Naive thymus-derived CD8-positive, alpha-beta T cell (primary cell): ENCODE measurements around the gene STK11IP. TPM values are rescaled to one million over a fixed set of nuclear protein-coding genes. Genes with fewer than 3 reads are reported as not detected.
A peak's percentile ranks its signal among the peaks of the same experiment; 100 is the strongest.

ENCODE experiments used
- ATAC-seq, 2 donors: fragments of 150-1000 bp; cut with Tn5 transposase in 1 of 2; sonication (Bioruptor Pico), chemical (Tn5 transposase) in 1 of 2; 1 replicate in 1 of 2; 2 replicates in 1 of 2; pipeline ENCODE4 v1.10.0; 2021; ENCODE audit warnings: mild to moderate bottlenecking in 2 of 2, moderate library complexity in 2 of 2
- POLR2A ChIA-PET: fragments of 350-600 bp; sonication (Branson Sonifier 250); formaldehyde crosslinking; loops from one replicate; lab custom pipeline; 2021; ENCODE audit warnings: antibody characterized with exemption; lab: Charles Lee
- DNase-seq, 10 donors: peaks; one replicate each; pipeline versions ENCODE4 v3.0.0 to v3.0.0-alpha.2; 2020 to 2022
- H3K27ac Mint-ChIP-seq, 10 donors: one replicate each; pipeline ENCODE4 v1.8.0; 2020 to 2022; ENCODE audit warnings: mild to moderate bottlenecking in 10 of 10, mixed read lengths in 10 of 10, moderate library complexity in 4 of 10, inconsistent platforms in 1 of 10
- H3K27me3 Mint-ChIP-seq, 5 donors: one replicate each; pipeline ENCODE4 v1.8.0; 2021 to 2022; ENCODE audit warnings: mixed read lengths in 5 of 5
- H3K36me3 Mint-ChIP-seq, 3 donors: one replicate each; pipeline ENCODE4 v1.8.0; 2020 to 2022; ENCODE audit warnings: mixed read lengths in 3 of 3, mild to moderate bottlenecking in 2 of 3, inconsistent platforms in 1 of 3
- H3K4me1 Mint-ChIP-seq, 4 donors: one replicate each; pipeline ENCODE4 v1.8.0; 2021 to 2022; ENCODE audit warnings: mixed read lengths in 4 of 4
- H3K4me3 Mint-ChIP-seq, 10 donors: one replicate each; pipeline ENCODE4 v1.8.0; 2020 to 2022; ENCODE audit warnings: mild to moderate bottlenecking in 10 of 10, mixed read lengths in 10 of 10, moderate library complexity in 6 of 10, inconsistent platforms in 1 of 10
- H3K9me3 Mint-ChIP-seq, 9 donors: one replicate each; pipeline ENCODE4 v1.8.0; 2020 to 2022; ENCODE audit warnings: mixed read lengths in 9 of 9, mild to moderate bottlenecking in 3 of 9, inconsistent platforms in 1 of 9, moderate library complexity in 1 of 9
- polyA plus RNA-seq, 3 donors: library from polyadenylated mRNA; unstranded; fragments of 300-500 nt; fragmentation: Illumina TruSeq; gene quantifications; one replicate each; pipeline ENCODE4 v1.2.3, GENCODE V29; 2021
- total RNA-seq, 8 experiments: library from RNA in 2 of 8; stranded (reverse) in 2 of 8; gene quantifications; one replicate each; pipeline ENCODE4 v1.2.3 and lab custom pipeline; 2021 to 2026

Gene STK11IP
- total and polyA plus RNA-seq, 5 experiments from 2014 or later = 5.4 to 50.2 (median 9.3) TPM

- Mint-ChIP-seq H3K36me3 (no peaks in the 10 kb centered on the region), H3K9me3 (no peaks in the 10 kb centered on the region), H3K4me1 (peaks cover under 1 to 8% (median 3%) of the 10 kb centered on the region in 4 donors), H3K27me3 (peaks cover 12 to 50% (median 25%) of the 10 kb centered on the region in 5 donors), H3K4me3 (no peak overlapping the region), H3K27ac (no peak overlapping the region)
- DNase-seq = no peak
- ATAC-seq = no peak
- POLR2A ChIA-PET = interaction anchor here (1.3 kb wide), 1 partner anchor 40 kb away, joined by 3 read pairs; no protein-coding TSS in a partner anchor
These were observed 40.3 kb upstream of the STK11IP start for GRCh38 chr2:219557320-219557719.

GRCh38 chr2:219557791-219558785 lies 39.6 kb upstream of the STK11IP start:
- Mint-ChIP-seq H3K9me3 (no peaks in the 10 kb centered on the region), H3K27me3 (peaks cover 12 to 58% (median 25%) of the 10 kb centered on the region in 5 donors)
- POLR2A ChIA-PET = interaction anchor here (1.3 kb wide), 1 partner anchor 39 kb away, joined by 3 read pairs; no protein-coding TSS in a partner anchor

GRCh38 chr2:219559156-219559915 lies 38.3 kb upstream of the STK11IP start:
- Mint-ChIP-seq H3K4me3 (no peak overlapping the region), H3K36me3 (no peaks in the 10 kb centered on the region), H3K27me3 (peaks cover 6 to 58% (median 15%) of the 10 kb centered on the region in 5 donors), H3K27ac (no peak overlapping the region), H3K4me1 (peaks cover 0 to under 1% (median 0%) of the 10 kb centered on the region in 4 donors), H3K9me3 (no peaks in the 10 kb centered on the region)
- ATAC-seq (no peak), DNase-seq (no peak)
- POLR2A ChIA-PET = interaction anchor here (2.1 kb wide), 1 partner anchor 8 kb away, joined by 4 read pairs; no protein-coding TSS in a partner anchor

More at GRCh38 chr2:219557791-219558785, 39.6 kb upstream of the STK11IP start:
- DNase-seq = no peak
- no peaks in the 10 kb centered on the region for H3K36me3 Mint-ChIP-seq
- H3K4me1 Mint-ChIP-seq = peaks cover 0 to 7% (median 3%) of the 10 kb centered on the region in 4 donors
- no peak overlapping the region for H3K4me3 Mint-ChIP-seq
- ATAC-seq = no peak
- H3K27ac Mint-ChIP-seq = no peak overlapping the region

- Mint-ChIP-seq H3K4me1 (peaks cover 0 to 2% (median 0%) of the 10 kb centered on the region in 4 donors), H3K4me3 (no peak overlapping the region), H3K36me3 (no peaks in the 10 kb centered on the region), H3K27ac (no peak overlapping the region), H3K27me3 (peaks cover 9 to 56% (median 11%) of the 10 kb centered on the region in 5 donors), H3K9me3 (no peaks in the 10 kb centered on the region)
- DNase-seq = peak in 5 of 10 donors; percentile 17 to 40 (median 36)
- POLR2A ChIA-PET = interaction anchor here (1.0 to 2.1 kb wide), 2 partner anchors 9 to 18 kb away, joined by 3 to 4 read pairs; no protein-coding TSS in a partner anchor
- ATAC-seq = peak; percentile 61 to 66
These were observed 37.4 kb upstream of the STK11IP start for GRCh38 chr2:219560037-219560892.

GRCh38 chr2:219560893-219561178 lies 36.8 kb upstream of the STK11IP start:
- POLR2A ChIA-PET = interaction anchor here (1.0 to 2.1 kb wide), 2 partner anchors 9 to 18 kb away, joined by 3 to 4 read pairs; no protein-coding TSS in a partner anchor
- peaks cover 9 to 56% (median 11%) of the 10 kb centered on the region in 5 donors for H3K27me3 Mint-ChIP-seq
- no peaks in the 10 kb centered on the region for H3K36me3 Mint-ChIP-seq
- no peak for ATAC-seq
- H3K4me3 Mint-ChIP-seq = no peak overlapping the region
- no peak overlapping the region for H3K27ac Mint-ChIP-seq
- H3K4me1 Mint-ChIP-seq = peaks cover 0 to 2% (median 0%) of the 10 kb centered on the region in 4 donors
- DNase-seq = no peak
- no peaks in the 10 kb centered on the region for H3K9me3 Mint-ChIP-seq

- Mint-ChIP-seq H3K4me1 (peaks cover 0 to 2% (median 0%) of the 10 kb centered on the region in 4 donors), H3K27ac (peak overlapping the region in 1 of 10 donors; percentile 51), H3K4me3 (no peak overlapping the region), H3K36me3 (no peaks in the 10 kb centered on the region), H3K9me3 (no peaks in the 10 kb centered on the region), H3K27me3 (peaks cover 9 to 56% (median 13%) of the 10 kb centered on the region in 5 donors)
- no peak for DNase-seq
- no peak for ATAC-seq
- POLR2A ChIA-PET = interaction anchor here (1.4 to 2.1 kb wide), 2 partner anchors 10 kb away, joined by 3 to 4 read pairs; no protein-coding TSS in a partner anchor
These were observed 36.2 kb upstream of the STK11IP start for GRCh38 chr2:219561179-219562048.

- ATAC-seq = no peak
- H3K27me3 Mint-ChIP-seq = peaks cover 8 to 56% (median 17%) of the 10 kb centered on the region in 5 donors
- no peak overlapping the region for H3K27ac Mint-ChIP-seq
- POLR2A ChIA-PET = interaction anchor here (1.4 kb wide), 1 partner anchor 11 kb away, joined by 3 read pairs; no protein-coding TSS in a partner anchor
- no peak overlapping the region for H3K4me3 Mint-ChIP-seq
- H3K36me3 Mint-ChIP-seq = no peaks in the 10 kb centered on the region
- DNase-seq = no peak
- peaks cover 0 to 2% (median 0%) of the 10 kb centered on the region in 4 donors for H3K4me1 Mint-ChIP-seq
- no peaks in the 10 kb centered on the region for H3K9me3 Mint-ChIP-seq
These were observed 35.3 kb upstream of the STK11IP start for GRCh38 chr2:219562049-219563020.

- DNase-seq = no peak
- no peak for ATAC-seq
- POLR2A ChIA-PET = interaction anchor here (1.4 kb wide), 1 partner anchor 12 kb away, joined by 3 read pairs; no protein-coding TSS in a partner anchor
- Mint-ChIP-seq H3K27me3 (peaks cover 8 to 63% (median 24%) of the 10 kb centered on the region in 5 donors), H3K9me3 (no peaks in the 10 kb centered on the region), H3K36me3 (no peaks in the 10 kb centered on the region), H3K4me3 (no peak overlapping the region), H3K4me1 (peaks cover 0 to 4% (median 0%) of the 10 kb centered on the region in 4 donors), H3K27ac (peak overlapping the region in 1 of 10 donors; percentile 13)
These were observed 34.3 kb upstream of the STK11IP start for GRCh38 chr2:219563271-219563928.

- no peak overlapping the region for H3K27ac Mint-ChIP-seq
- H3K36me3 Mint-ChIP-seq = no peaks in the 10 kb centered on the region
- POLR2A ChIA-PET = no interaction called here
- ATAC-seq = no peak
- H3K27me3 Mint-ChIP-seq = peaks cover 13 to 65% (median 25%) of the 10 kb centered on the region in 5 donors
- H3K4me3 Mint-ChIP-seq = no peak overlapping the region
- H3K4me1 Mint-ChIP-seq = peaks cover 0 to 4% (median 0%) of the 10 kb centered on the region in 4 donors
- H3K9me3 Mint-ChIP-seq = no peaks in the 10 kb centered on the region
- DNase-seq = no peak
These were observed 32.3 kb upstream of the STK11IP start for GRCh38 chr2:219565130-219566080.
